SJSA1 (cell line): ENCODE data around the gene TRPM4. TPM values are rescaled to one million over a fixed set of nuclear protein-coding genes. Genes with fewer than 3 reads are reported as not detected.
"Not testable (repeated sequence)": the region's sequence is repeated elsewhere in the genome, so short reads cannot be mapped to it uniquely, and the experiment has no call there.

ENCODE experiments used
- DNase-seq, 2 experiments: peaks; one replicate each; pipeline ENCODE4 v3.0.0-alpha.2; 2015 to 2020; ENCODE audit warnings: low spot score in 2 of 2, low read depth in 1 of 2
- H3K27ac ChIP-seq: fragments of 250-450 bp; sonication (Bioruptor Pico); 2 replicates; pipeline ENCODE4 v1.5.1; 2020; ENCODE audit warnings: mild to moderate bottlenecking, moderate library complexity
- H3K27me3 ChIP-seq: fragments of 250-450 bp; sonication (Bioruptor Pico); replicated peaks from 2 replicates; pipeline ENCODE4 v1.5.1; 2020; ENCODE audit warnings: mild to moderate bottlenecking, moderate library complexity
- H3K36me3 ChIP-seq: fragments of 250-450 bp; sonication (Bioruptor Pico); 2 replicates; pipeline ENCODE4 v1.5.1; 2020; ENCODE audit warnings: mild to moderate bottlenecking
- H3K4me1 ChIP-seq: fragments of 250-450 bp; sonication (Bioruptor Pico); replicated peaks from 2 replicates; pipeline ENCODE4 v1.6.1; 2021; ENCODE audit warnings: mild to moderate bottlenecking
- H3K4me3 ChIP-seq: fragments of 250-450 bp; sonication (Bioruptor Pico); 2 replicates; pipeline ENCODE4 v1.5.1; 2020; ENCODE audit warnings: mild to moderate bottlenecking
- H3K9me3 ChIP-seq: fragments of 250-450 bp; sonication (Bioruptor Pico); replicated peaks from 2 replicates; pipeline ENCODE4 v1.5.1; 2020; ENCODE audit warnings: mild to moderate bottlenecking
- total RNA-seq: library from RNA; depleted of rRNA; stranded (reverse); fragments of >200 nt; shearing (Covaris generic); gene quantifications from 2 replicates; pipeline ENCODE4 v1.2.3, GENCODE V29; 2014

The TRPM4 gene
- total RNA-seq, 1 experiment from 2014 or later = 6.8 TPM

DNA sequence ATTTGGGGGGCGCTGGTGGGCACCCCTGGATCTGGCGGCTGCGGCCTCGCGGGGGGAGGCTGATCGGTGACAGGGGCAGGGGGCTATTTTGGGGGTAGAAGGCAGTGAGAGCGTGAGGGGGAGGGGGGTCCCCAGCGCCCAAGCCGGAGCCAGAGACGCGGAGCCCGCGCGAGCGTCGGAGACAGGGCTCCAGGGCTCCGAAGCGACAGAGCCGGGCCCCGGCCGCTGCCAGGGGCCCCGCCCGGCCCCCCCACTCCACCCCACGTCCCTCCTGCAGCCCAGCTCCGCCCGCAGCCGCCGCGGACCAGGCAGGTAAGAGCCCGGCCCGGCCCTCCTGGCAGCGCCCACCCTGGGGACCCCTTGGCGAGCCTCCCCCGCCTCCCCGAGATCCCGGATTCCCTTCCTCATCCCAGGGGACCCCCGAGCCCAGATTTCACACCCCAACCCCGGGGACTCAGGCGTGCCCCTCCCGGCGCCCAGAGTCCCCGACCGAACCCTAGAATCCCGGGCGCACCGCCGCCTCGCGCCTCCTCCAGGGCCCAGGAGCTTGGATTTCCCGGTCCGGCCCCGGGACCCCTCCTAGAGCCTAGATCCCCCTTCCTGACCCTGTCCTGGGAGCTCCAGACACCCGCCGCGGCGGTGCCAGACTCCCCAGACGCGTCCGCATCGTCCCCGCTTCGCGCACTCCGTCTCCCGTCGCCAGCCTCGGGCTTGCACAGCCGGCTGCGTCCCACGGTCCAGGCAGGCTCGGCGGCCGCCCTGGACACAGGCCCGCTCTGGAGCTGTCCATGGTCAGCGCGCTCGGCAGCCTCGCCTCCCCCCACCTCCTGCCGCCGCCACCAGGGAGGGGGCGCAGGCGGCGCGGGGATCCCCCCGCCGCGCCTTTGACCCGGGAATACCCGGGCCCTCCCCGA is 37.9 kb upstream of the TRPM4 start, which contains the start of gene PPFIA3:
PPFIA3 (plus strand) TSS at position 134 of the 914 bp plus-strand sequence. CDS start 8,330 bp downstream, outside the sequence.
- Histone ChIP-seq H3K36me3 (peaks cover 5% of the 10 kb centered on the region), H3K4me3 (peak within 1 kb of the TSS; percentile 58), H3K4me1 (peaks cover 31% of the 10 kb centered on the region), H3K27me3 (peaks cover 8% of the 10 kb centered on the region), H3K27ac (peak within 1 kb of the TSS; percentile 76), H3K9me3 (no peaks in the 10 kb centered on the region)
- peak; percentile 54 to 71 for DNase-seq

- H3K9me3 ChIP-seq = no peaks in the 10 kb centered on the region
- H3K4me1 ChIP-seq = peaks cover 25% of the 10 kb centered on the region
- H3K36me3 ChIP-seq = peaks cover 5% of the 10 kb centered on the region; the same call in 1 of the 2 replicates
- H3K27me3 ChIP-seq = peaks cover 8% of the 10 kb centered on the region
- H3K27ac ChIP-seq = no peak overlapping the region
- no peak for DNase-seq
- no peak overlapping the region; the same call in 1 of the 2 replicates for H3K4me3 ChIP-seq
Observed at GRCh38 chr19:49120325-49120683, 37.3 kb upstream of the TRPM4 start.

DNA sequence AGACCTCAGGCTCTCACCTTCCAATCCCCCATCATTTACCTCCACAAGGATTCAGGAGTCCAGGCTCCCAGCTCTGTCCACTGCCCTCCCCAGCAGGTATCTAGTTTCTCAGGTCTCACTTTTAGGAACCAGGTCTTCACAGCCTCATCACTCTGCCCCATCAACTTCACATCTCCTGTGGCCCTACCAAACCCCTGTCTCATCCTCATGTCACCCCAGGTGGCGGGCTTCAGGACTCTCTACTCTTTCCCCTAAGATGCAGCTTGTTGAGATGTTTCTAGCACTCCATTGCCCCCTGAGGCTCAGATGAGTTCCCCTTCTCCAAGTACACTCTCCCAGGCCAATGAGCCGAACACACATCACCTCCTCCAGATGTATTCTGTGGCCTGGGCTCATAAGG is 36.7 kb upstream of the TRPM4 start:
- H3K27ac ChIP-seq = no peak overlapping the region
- H3K4me3 ChIP-seq = no peak overlapping the region
- H3K4me1 ChIP-seq = peaks cover 23% of the 10 kb centered on the region
- H3K9me3 ChIP-seq = no peaks in the 10 kb centered on the region
- no peak for DNase-seq
- H3K36me3 ChIP-seq = peaks cover 5% of the 10 kb centered on the region; the same call in 1 of the 2 replicates
- peaks cover 8% of the 10 kb centered on the region for H3K27me3 ChIP-seq

GRCh38 chr19:49121841-49122240 is 35.8 kb upstream of the TRPM4 start:
- H3K9me3 ChIP-seq, H3K27me3 ChIP-seq, H3K4me3 ChIP-seq, H3K36me3 ChIP-seq, DNase-seq, H3K27ac ChIP-seq: not testable (repeated sequence)
- peaks cover 23% of the 10 kb centered on the region for H3K4me1 ChIP-seq

DNA sequence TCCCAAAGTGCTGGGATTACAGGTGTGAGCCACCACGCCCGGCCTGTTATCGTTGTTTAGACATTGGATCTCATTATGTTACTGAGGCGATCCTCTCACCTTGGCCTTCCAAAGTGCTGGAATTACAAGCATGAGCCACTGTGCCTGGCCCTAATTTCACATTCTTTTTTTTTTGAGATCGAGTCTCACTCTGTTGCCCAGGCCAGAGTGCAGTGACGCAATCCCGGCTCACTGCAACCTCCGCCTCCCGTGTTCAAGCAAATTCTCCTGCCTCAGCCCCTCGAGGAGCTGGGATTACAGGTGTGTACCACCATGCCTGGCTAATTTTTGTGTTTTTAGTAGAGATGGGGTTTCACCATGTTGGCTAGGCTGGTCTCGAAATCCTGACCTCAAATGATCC is 34.3 kb upstream of the TRPM4 start:
- not testable (repeated sequence) for H3K36me3 ChIP-seq, H3K9me3 ChIP-seq, H3K27me3 ChIP-seq, DNase-seq, H3K4me3 ChIP-seq, H3K27ac ChIP-seq
- H3K4me1 ChIP-seq = peaks cover 20% of the 10 kb centered on the region

DNA sequence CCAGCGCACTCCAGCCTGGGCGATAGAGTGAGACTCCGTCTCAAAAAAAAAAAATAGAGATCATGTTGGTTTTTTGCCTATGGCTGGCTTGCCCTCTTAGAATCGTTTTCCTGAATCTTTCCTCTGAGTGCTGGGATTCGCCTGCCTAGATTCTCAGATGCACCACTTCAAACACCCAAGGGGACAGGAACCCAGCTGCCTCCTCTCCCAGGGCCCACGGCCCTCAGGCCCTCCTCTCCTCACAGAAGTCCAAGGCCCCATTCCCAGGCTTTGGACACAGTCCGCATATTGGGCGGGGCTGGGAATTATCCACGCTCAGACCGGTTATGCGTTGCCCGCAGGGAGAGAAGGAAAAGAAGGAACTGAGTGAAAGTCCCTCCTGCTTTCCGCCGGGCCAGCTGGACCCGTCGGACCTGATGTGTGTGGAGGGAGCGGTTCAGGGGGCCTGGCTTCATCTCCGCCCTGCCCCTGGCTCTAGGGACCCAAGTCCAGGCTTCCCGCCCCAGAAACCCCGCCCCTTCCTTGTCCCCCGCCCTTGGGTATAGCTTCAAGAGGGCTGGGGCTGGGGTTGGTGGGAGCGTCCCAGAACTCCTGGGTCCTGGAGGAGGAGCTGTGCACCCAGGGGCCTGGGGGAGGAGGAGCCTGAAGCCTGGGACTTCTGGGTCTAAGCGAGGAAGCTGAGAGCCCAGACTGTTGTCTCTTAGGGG is 32.4 kb upstream of the TRPM4 start:
- Histone ChIP-seq H3K4me1 (peaks cover 11% of the 10 kb centered on the region), H3K9me3 (no peaks in the 10 kb centered on the region), H3K27me3 (peaks cover 3% of the 10 kb centered on the region), H3K36me3 (no peaks in the 10 kb centered on the region), H3K4me3 (no peak overlapping the region), H3K27ac (no peak overlapping the region)
- DNase-seq = no peak

GRCh38 chr19:49126575-49126974 is 31.0 kb upstream of the TRPM4 start:
- H3K27me3 ChIP-seq = no peaks in the 10 kb centered on the region; the same call in 1 of the 2 replicates
- no peak for DNase-seq
- H3K27ac ChIP-seq = no peak overlapping the region
- H3K36me3 ChIP-seq = no peaks in the 10 kb centered on the region
- peaks cover 8% of the 10 kb centered on the region for H3K4me1 ChIP-seq
- no peak overlapping the region for H3K4me3 ChIP-seq
- no peaks in the 10 kb centered on the region for H3K9me3 ChIP-seq

DNA sequence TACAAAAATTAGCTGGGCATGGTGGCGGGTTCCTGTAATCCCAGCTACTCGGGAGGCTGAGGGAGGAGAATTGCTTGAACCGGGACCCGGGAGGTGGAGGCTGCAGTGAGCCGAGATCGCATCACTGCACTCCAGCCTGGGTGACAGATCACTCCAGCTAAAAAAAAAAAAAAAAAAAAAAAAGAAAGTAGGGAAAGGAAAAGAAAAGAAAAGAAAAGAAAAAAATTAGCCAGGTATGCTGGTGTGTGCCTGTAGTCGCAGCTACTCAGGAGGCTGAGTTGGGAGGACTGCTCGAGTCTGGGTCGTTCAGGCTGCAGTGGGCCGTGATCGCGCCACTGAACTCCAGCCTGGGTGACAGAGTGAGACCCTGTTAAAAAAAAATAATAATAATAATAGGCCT is 30.4 kb upstream of the TRPM4 start:
- H3K4me1 ChIP-seq, H3K9me3 ChIP-seq, H3K36me3 ChIP-seq, DNase-seq, H3K27ac ChIP-seq, H3K4me3 ChIP-seq, H3K27me3 ChIP-seq: not testable (repeated sequence)

DNA sequence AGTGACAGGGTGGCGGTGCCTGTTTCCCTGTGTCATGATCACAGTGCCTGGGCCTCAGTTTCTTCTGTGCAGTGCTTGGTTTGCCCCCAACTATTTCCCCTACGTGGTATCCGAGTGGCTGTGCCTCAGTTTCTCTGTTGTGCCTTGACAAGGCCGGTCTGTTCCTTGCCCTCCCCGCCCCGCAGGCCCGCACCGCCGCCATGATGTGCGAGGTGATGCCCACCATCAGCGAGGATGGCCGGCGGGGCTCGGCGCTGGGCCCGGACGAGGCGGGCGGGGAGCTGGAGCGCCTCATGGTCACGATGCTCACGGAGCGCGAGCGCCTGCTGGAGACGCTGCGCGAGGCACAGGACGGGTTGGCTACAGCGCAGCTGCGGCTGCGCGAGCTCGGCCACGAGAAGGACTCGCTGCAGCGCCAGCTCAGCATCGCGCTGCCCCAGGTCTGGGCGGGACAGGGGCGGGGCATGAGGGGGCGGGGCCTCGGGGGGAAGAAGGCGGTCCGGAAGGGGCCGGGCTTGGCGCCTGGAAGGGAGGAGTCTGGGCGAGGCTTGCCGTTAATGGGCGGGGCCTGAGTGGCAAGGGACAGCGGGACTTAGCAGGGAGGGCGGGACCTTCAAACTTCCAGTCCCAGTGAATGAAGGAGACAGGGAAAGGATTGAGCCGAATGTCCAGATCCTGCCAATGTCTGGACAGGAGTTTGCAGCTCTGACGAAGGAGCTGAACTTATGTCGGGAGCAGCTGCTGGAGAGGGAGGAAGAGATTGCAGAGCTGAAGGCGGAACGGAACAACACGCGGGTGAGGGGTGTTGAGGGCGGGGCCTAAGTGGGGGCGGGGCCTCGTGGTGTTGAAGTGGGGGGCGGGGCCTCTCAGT is 29.7 kb upstream of the TRPM4 start:
- Histone ChIP-seq H3K27me3 (no peaks in the 10 kb centered on the region; the same call in 1 of the 2 replicates), H3K4me1 (peaks cover 8% of the 10 kb centered on the region), H3K36me3 (no peaks in the 10 kb centered on the region), H3K27ac (no peak overlapping the region), H3K4me3 (peak overlapping the region; percentile 31), H3K9me3 (no peaks in the 10 kb centered on the region)
- DNase-seq = peak; percentile 92 to 98

DNA sequence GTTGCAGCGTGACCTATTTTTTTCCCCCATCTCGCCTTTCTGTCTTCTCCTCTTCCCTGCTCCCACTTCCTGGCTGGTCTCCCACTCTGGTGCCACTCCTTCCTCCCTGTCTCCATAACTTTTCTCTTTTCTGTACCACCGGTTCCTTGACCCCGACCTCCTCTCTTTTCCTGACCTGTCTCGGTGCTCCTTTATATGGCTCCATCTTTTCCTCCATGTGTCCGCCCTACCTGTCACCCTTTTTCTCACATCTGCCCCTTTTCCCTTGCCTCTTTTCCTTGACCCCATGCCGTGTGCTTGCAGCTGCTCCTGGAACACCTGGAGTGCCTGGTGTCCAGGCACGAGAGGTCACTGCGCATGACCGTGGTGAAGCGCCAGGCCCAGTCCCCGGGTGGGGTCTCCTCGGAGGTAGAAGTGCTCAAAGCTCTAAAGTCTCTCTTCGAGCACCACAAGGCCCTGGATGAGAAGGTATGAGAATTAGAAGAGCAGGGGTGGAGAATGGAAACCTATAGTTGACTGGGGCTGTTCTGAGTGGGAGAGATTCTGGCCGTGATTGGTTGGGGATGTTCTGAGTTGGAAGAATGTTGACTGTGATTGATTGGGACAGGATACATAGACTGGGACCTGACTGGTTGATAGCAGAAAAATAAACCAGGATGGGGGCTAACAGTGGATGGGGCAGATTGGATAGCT is 28.9 kb upstream of the TRPM4 start:
- H3K36me3 ChIP-seq = no peaks in the 10 kb centered on the region
- no peaks in the 10 kb centered on the region; the same call in 1 of the 2 replicates for H3K27me3 ChIP-seq
- H3K27ac ChIP-seq = no peak overlapping the region
- peak overlapping the region; percentile 31 for H3K4me3 ChIP-seq
- peaks cover 8% of the 10 kb centered on the region for H3K4me1 ChIP-seq
- H3K9me3 ChIP-seq = no peaks in the 10 kb centered on the region
- no peak for DNase-seq

DNA sequence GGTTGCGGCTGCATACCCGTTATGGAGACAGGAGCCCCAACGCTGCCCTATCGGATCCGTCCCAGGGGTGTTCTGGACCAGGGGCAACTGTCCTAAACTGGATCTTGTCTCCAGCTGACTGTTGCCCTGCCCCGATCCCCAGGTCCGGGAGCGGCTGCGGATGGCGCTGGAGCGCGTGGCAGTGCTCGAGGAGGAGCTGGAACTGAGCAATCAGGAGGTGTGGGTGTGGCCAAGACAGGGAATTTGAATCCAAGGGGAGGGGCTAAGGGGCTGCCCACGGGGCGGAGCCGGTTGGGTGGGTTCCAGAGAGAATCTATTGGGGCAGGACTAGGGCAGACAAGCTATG is 28.4 kb upstream of the TRPM4 start:
- Histone ChIP-seq H3K27me3 (no peaks in the 10 kb centered on the region; the same call in 1 of the 2 replicates), H3K36me3 (no peaks in the 10 kb centered on the region), H3K4me1 (peaks cover 8% of the 10 kb centered on the region), H3K27ac (no peak overlapping the region), H3K9me3 (no peaks in the 10 kb centered on the region), H3K4me3 (no peak overlapping the region)
- DNase-seq = no peak

- no peak overlapping the region for H3K27ac ChIP-seq
Observed at GRCh38 chr19:49130325-49130724, 27.3 kb upstream of the TRPM4 start.

More at GRCh38 chr19:49130325-49130724, 27.3 kb upstream of the TRPM4 start:
- Histone ChIP-seq H3K4me1 (peaks cover 8% of the 10 kb centered on the region), H3K36me3 (no peaks in the 10 kb centered on the region), H3K4me3 (no peak overlapping the region), H3K9me3 (no peaks in the 10 kb centered on the region), H3K27me3 (no peaks in the 10 kb centered on the region)
- DNase-seq = no peak
